Fibroblast of lung (primary cell): ENCODE measurements around the gene S100A10. TPM values are rescaled to one million over a fixed set of nuclear protein-coding genes. Genes with fewer than 3 reads are reported as not detected.

Experiments
- DNase-seq, 2 donors: peaks; one replicate each; pipeline versions ENCODE4 v3.0.0 to v3.0.0-alpha.2; 2010; ENCODE audit warnings: low read depth in 2 of 2
- H2AFZ ChIP-seq: 2 replicates; pipeline ENCODE4 v1.5.1; 2012; ENCODE audit warnings: low read length, control low read depth, inconsistent platforms
- H3K27ac ChIP-seq: 2 replicates; pipeline ENCODE4 v1.5.1; 2011; ENCODE audit warnings: low read length, control low read depth; ENCODE audit not compliant: insufficient read depth
- H3K27me3 ChIP-seq: 2 replicates; pipeline ENCODE4 v1.5.1; 2011; ENCODE audit warnings: mild to moderate bottlenecking, low read length; ENCODE audit not compliant: control insufficient read depth, insufficient read depth
- H3K36me3 ChIP-seq: 2 replicates; pipeline ENCODE4 v1.5.1; 2011; ENCODE audit warnings: low read length; ENCODE audit not compliant: control insufficient read depth, insufficient read depth
- H3K4me1 ChIP-seq: 2 replicates; pipeline ENCODE4 v1.5.1; 2011; ENCODE audit warnings: low read length; ENCODE audit not compliant: control insufficient read depth, insufficient read depth; ENCODE audit errors: extremely low read depth
- H3K4me2 ChIP-seq: 2 replicates; pipeline ENCODE4 v1.5.1; 2011; ENCODE audit warnings: low read length, control low read depth; ENCODE audit not compliant: insufficient read depth; ENCODE audit errors: extremely low read depth
- H3K4me3 ChIP-seq, 4 experiments: fragments of 200-600 bp in 1 of 4; sonication (generic) in 1 of 4; replicated peaks in 1 of 4; 2 replicates each; pipeline ENCODE4 v1.5.1; 2011 to 2016; ENCODE audit warnings: low read length in 4 of 4, low read depth in 3 of 4, mild to moderate bottlenecking in 3 of 4, control low read depth in 2 of 4, inconsistent platforms in 1 of 4, mixed read lengths in 1 of 4; ENCODE audit not compliant: insufficient read depth in 1 of 4; ENCODE audit errors: control extremely low read depth in 1 of 4
- H3K79me2 ChIP-seq: 2 replicates; pipeline ENCODE4 v1.5.1; 2012; ENCODE audit warnings: mild to moderate bottlenecking, low read length, inconsistent platforms; ENCODE audit not compliant: control insufficient read depth, insufficient read depth
- H3K9ac ChIP-seq: 2 replicates; pipeline ENCODE4 v1.5.1; 2011; ENCODE audit warnings: mild to moderate bottlenecking, low read length, control low read depth; ENCODE audit not compliant: insufficient read depth
- H3K9me3 ChIP-seq: 2 replicates; pipeline ENCODE4 v1.5.1; 2012; ENCODE audit warnings: low read depth, low read length; ENCODE audit not compliant: control insufficient read depth, insufficient read depth
- H4K20me1 ChIP-seq: 2 replicates; pipeline ENCODE4 v1.5.1; 2011; ENCODE audit warnings: low read length; ENCODE audit not compliant: control insufficient read depth, insufficient read depth; ENCODE audit errors: extremely low read depth
- EZH2 ChIP-seq: IDR thresholded peaks from 2 replicates; pipeline ENCODE4 v1.5.1; 2012; ENCODE audit warnings: low read length, control low read depth, mild to moderate bottlenecking; ENCODE audit errors: missing control alignments
- polyA plus RNA-seq, 2 donors: library from polyadenylated mRNA; depleted of rRNA in 1 of 2; stranded (reverse) in 1 of 2; unstranded in 1 of 2; fragments of >200 nt; gene quantifications; 2 replicates each; pipeline ENCODE4 v1.2.1, GENCODE V29; 2011 to 2012; ENCODE audit warnings: missing spikeins in 1 of 2
- total RNA-seq: library from RNA; depleted of rRNA; stranded (reverse); fragments of >200 nt; gene quantifications from 2 replicates; pipeline ENCODE4 v1.2.1, GENCODE V29; 2014
- TF ChIP-seq, protein P1 (sequence below), 2 donors: IDR thresholded peaks in 1 of 2; conservative IDR thresholded peaks in 1 of 2; 1 replicate in 1 of 2; 2 replicates in 1 of 2; pipeline ENCODE4 v1.5.1; 2011 to 2012; ENCODE audit warnings: low read length in 2 of 2, control low read depth in 1 of 2, inconsistent platforms in 1 of 2, low read depth in 1 of 2, mild to moderate bottlenecking in 1 of 2

The S100A10 gene
- total and polyA plus RNA-seq, 2 donors (not counting 1 experiment from before 2014, with no cell fraction given) = 141 to 750 TPM

DNA sequence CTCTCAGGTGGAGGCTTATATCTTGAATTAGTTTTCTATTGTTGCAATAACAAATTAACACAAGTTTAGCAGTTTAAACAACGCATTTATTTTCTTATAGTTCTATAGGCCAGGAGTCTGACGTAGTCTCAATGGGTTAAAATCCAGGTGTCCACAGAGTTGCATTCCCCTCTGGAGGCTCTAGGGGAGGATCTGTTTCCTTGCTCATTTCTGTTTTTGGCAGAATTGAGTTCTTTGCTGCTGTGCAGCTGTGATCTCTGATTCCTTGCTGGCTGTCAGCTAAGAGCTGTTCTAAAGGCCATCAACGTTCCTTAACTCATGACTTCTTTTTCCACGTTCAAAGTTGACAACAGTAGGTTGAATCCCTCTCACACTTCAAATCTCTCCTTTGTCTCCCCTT is 31.8 kb downstream of the S100A10 start:
- TF ChIP-seq, protein P1, sequence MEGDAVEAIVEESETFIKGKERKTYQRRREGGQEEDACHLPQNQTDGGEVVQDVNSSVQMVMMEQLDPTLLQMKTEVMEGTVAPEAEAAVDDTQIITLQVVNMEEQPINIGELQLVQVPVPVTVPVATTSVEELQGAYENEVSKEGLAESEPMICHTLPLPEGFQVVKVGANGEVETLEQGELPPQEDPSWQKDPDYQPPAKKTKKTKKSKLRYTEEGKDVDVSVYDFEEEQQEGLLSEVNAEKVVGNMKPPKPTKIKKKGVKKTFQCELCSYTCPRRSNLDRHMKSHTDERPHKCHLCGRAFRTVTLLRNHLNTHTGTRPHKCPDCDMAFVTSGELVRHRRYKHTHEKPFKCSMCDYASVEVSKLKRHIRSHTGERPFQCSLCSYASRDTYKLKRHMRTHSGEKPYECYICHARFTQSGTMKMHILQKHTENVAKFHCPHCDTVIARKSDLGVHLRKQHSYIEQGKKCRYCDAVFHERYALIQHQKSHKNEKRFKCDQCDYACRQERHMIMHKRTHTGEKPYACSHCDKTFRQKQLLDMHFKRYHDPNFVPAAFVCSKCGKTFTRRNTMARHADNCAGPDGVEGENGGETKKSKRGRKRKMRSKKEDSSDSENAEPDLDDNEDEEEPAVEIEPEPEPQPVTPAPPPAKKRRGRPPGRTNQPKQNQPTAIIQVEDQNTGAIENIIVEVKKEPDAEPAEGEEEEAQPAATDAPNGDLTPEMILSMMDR (conservative IDR thresholded peaks at IDR 0.05 in 1 of 2, IDR thresholded peaks at IDR 0.05 in 1 of 2; ENCODE audit: low read depth in 1 of 2, low read length in 2 of 2) = no peak
- no peak for TF ChIP-seq EZH2
- no peaks in the 10 kb centered on the region for H3K79me2 ChIP-seq

DNA sequence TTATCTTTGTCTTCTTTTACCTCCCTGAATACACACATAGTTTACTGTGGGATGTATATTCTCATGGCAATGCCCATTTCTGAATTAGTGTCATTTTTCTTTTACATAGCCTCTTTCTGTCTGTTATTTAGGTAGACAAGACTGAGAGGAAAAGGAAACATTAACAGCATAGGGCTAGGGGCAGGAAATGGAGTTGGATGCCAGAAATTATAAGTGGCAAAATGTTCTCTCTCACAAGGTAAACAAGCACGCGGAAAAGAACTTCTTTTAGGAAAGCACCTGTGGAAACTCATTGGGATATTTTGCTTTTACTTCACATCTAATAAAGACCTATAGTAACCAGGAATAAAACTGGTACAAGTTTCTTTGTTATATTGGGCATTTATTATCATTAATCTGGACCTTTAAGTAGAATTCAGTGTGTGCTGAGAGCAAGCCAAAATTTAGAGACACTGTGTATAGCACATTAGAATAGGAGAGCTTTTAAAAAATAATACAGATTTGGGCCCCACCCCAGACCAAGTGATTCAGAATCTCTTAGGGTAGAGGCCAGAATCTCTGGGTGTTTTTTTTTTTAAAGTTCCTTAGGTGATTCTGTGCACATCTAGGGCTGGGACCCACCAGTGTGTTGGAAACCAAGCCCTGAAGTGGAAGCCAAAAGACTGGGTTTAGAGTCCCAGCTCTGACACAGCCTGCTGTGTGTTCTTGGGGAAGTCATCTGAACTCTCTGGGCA is 32.7 kb downstream of the S100A10 start:
- no peaks in the 10 kb centered on the region for H3K79me2 ChIP-seq
- no peaks in the 10 kb centered on the region for H3K36me3 ChIP-seq
- no peak overlapping the region for H3K4me2 ChIP-seq
- H3K4me1 ChIP-seq = no peaks in the 10 kb centered on the region
- no peak overlapping the region for H3K27ac ChIP-seq
- DNase-seq = no peak
- H3K27me3 ChIP-seq = no peaks in the 10 kb centered on the region
- TF ChIP-seq EZH2 = no peak
- TF ChIP-seq, protein P1 (conservative IDR thresholded peaks at IDR 0.05 in 1 of 2, IDR thresholded peaks at IDR 0.05 in 1 of 2; ENCODE audit: low read depth in 1 of 2, low read length in 2 of 2) = no peak
- no peaks in the 10 kb centered on the region for H4K20me1 ChIP-seq
- no peaks in the 10 kb centered on the region for H3K9me3 ChIP-seq
- no peak overlapping the region for H3K4me3 ChIP-seq
- H3K9ac ChIP-seq = no peak overlapping the region
- H2AFZ ChIP-seq = no peak overlapping the region

More for the DNA sequence above, 31.8 kb downstream of the S100A10 start:
- H4K20me1 ChIP-seq = no peaks in the 10 kb centered on the region
- H3K27ac ChIP-seq = no peak overlapping the region
- H2AFZ ChIP-seq = no peak overlapping the region
- no peaks in the 10 kb centered on the region for H3K9me3 ChIP-seq
- H3K36me3 ChIP-seq = no peaks in the 10 kb centered on the region
- no peak overlapping the region for H3K9ac ChIP-seq
- no peak overlapping the region for H3K4me2 ChIP-seq
- H3K27me3 ChIP-seq = no peaks in the 10 kb centered on the region
- H3K4me1 ChIP-seq = no peaks in the 10 kb centered on the region
- H3K4me3 ChIP-seq = no peak overlapping the region
- no peak for DNase-seq

DNA sequence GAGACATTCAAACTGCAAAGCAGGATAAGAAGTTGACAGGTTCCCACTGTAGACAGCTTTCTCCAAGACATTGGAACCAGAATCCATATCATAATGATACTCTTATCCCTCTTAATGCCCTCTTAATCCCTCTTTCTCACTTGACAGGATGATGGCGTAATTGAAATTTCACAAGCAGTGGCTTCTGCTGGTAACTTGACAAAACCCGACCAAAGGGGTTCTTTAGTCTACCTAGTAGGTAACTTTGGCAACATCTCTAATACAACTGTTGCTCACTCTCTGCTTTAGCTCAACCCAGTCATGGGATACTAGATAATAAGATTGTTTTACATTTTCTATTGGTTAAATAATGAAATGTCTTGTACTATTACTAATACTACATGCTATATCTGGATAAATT is 34.7 kb downstream of the S100A10 start:
- H3K27ac ChIP-seq = no peak overlapping the region
- no peaks in the 10 kb centered on the region for H3K27me3 ChIP-seq
- no peaks in the 10 kb centered on the region for H4K20me1 ChIP-seq
- H3K79me2 ChIP-seq = no peaks in the 10 kb centered on the region
- TF ChIP-seq EZH2 = no peak
- TF ChIP-seq, protein P1 (conservative IDR thresholded peaks at IDR 0.05 in 1 of 2, IDR thresholded peaks at IDR 0.05 in 1 of 2; ENCODE audit: low read depth in 1 of 2, low read length in 2 of 2) = no peak
- H3K36me3 ChIP-seq = no peaks in the 10 kb centered on the region
- no peak overlapping the region for H3K4me3 ChIP-seq
- H3K9me3 ChIP-seq = no peaks in the 10 kb centered on the region
- H2AFZ ChIP-seq = no peak overlapping the region
- no peaks in the 10 kb centered on the region for H3K4me1 ChIP-seq
- H3K9ac ChIP-seq = no peak overlapping the region
- no peak overlapping the region for H3K4me2 ChIP-seq
- DNase-seq = no peak
